ENCODE data around the gene DLG5.

DNA sequence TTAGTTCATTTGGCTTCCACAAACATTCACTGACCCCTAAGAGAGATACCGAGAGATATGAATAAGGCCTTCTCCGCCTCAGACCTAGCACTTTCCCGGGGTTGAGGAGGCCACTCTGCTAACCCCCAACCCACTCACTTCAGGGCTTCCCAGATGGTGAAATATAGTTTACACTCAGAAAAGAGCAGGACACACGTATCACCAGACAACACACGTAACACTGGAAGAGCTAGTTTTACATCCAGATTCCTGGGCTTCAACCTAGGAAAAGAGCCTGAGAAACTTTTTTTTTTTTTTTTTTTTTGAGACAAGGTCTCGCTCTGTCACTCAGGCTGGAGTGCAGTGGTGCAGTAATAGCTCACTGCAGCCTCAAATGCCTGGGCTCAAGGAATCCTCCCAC is 15.2 kb upstream of the DLG5 start:
- TF ChIP-seq, protein P1, sequence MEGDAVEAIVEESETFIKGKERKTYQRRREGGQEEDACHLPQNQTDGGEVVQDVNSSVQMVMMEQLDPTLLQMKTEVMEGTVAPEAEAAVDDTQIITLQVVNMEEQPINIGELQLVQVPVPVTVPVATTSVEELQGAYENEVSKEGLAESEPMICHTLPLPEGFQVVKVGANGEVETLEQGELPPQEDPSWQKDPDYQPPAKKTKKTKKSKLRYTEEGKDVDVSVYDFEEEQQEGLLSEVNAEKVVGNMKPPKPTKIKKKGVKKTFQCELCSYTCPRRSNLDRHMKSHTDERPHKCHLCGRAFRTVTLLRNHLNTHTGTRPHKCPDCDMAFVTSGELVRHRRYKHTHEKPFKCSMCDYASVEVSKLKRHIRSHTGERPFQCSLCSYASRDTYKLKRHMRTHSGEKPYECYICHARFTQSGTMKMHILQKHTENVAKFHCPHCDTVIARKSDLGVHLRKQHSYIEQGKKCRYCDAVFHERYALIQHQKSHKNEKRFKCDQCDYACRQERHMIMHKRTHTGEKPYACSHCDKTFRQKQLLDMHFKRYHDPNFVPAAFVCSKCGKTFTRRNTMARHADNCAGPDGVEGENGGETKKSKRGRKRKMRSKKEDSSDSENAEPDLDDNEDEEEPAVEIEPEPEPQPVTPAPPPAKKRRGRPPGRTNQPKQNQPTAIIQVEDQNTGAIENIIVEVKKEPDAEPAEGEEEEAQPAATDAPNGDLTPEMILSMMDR (IDR thresholded peaks at IDR 0.05): no peak
- no peak for TF ChIP-seq POLR2A (IDR thresholded peaks at IDR 0.05)
- TF ChIP-seq EP300 (IDR thresholded peaks at IDR 0.05): no peak

Measured in gastroesophageal sphincter (tissue), 3 donors.